K562 (cell line): ENCODE results near the gene MATCAP1. TPM values are rescaled to one million over a fixed set of nuclear protein-coding genes. Genes with fewer than 3 reads are reported as not detected.

Source experiments
- CEBPG ChIP-seq, 3 experiments: fragments of 200-800 bp in 1 of 3; sonication (Bioruptor generic) in 1 of 3; sonication (generic) in 1 of 3; formaldehyde crosslinking in 1 of 3; IDR thresholded peaks in 2 of 3; conservative IDR thresholded peaks in 1 of 3; 2 replicates each; pipeline versions ENCODE4 v1.6.1 to v1.8.0; 2016 to 2022; ENCODE audit warnings: missing compliant biosample characterization in 2 of 3, missing genetic modification characterization in 2 of 3, mild to moderate bottlenecking in 1 of 3, missing genetic modification reagents in 1 of 3
- ESRRB ChIP-seq: fragments of 250-450 bp; sonication (Bioruptor Pico); IDR thresholded peaks from 2 replicates; pipeline ENCODE4 v1.5.0; 2020; ENCODE audit warnings: mild to moderate bottlenecking, moderate library complexity, borderline replicate concordance
- HEY1 ChIP-seq: fragments of 250-450 bp; sonication (Bioruptor Pico); IDR thresholded peaks from 2 replicates; pipeline ENCODE4 v1.5.0; 2020; ENCODE audit warnings: mild to moderate bottlenecking, moderate library complexity, borderline replicate concordance
- NFE2L1 ChIP-seq: fragments of 450-650 bp; IDR thresholded peaks from 2 replicates; pipeline ENCODE4 v1.6.1; 2016; ENCODE audit warnings: missing genetic modification characterization, low read depth, mild to moderate bottlenecking, missing compliant biosample characterization, moderate library complexity, borderline replicate concordance
- POLR2AphosphoS5 ChIP-seq: IDR thresholded peaks from 2 replicates; pipeline ENCODE4 v1.6.1; 2011; ENCODE audit warnings: mild to moderate bottlenecking, low read depth, low read length, moderate library complexity; ENCODE audit not compliant: control insufficient read depth, insufficient read depth
- PYGO2 ChIP-seq: fragments of 450-650 bp; IDR thresholded peaks from 2 replicates; pipeline ENCODE4 v1.6.1; 2016; ENCODE audit warnings: mild to moderate bottlenecking, missing genetic modification characterization, moderate library complexity, missing compliant biosample characterization
- SAP30 ChIP-seq: fragments of 200-600 bp; sonication (generic); IDR thresholded peaks from 2 replicates; pipeline ENCODE4 v1.6.1; 2012; ENCODE audit warnings: borderline replicate concordance, low read depth, mild to moderate bottlenecking, moderate library complexity, low read length, control low read depth, inconsistent platforms; ENCODE audit not compliant: insufficient read depth, poor library complexity, severe bottlenecking
- SREBF1 ChIP-seq: fragments of 150-350 bp; IDR thresholded peaks from 2 replicates; pipeline ENCODE4 v1.6.1; 2014; ENCODE audit warnings: antibody characterized with exemption, low read depth, low read length, borderline replicate concordance
- SREBF2 ChIP-seq: sonication (generic); formaldehyde crosslinking; IDR thresholded peaks from 2 replicates; pipeline ENCODE4 v1.4.0; 2020; ENCODE audit warnings: mild to moderate bottlenecking, missing genetic modification reagents
- U2AF1 ChIP-seq: fragments of 200-400 bp; formaldehyde crosslinking; optimal IDR thresholded peaks from 2 replicates; pipeline ENCODE3; 2017; ENCODE audit warnings: mild to moderate bottlenecking, low read depth, low read length, moderate library complexity
- ZNF146 ChIP-seq: IDR thresholded peaks from one replicate; pipeline ENCODE4 v1.6.1; 2018; ENCODE audit warnings: missing compliant biosample characterization; ENCODE audit not compliant: unreplicated experiment
- ZNF165 ChIP-seq: fragments of 250-450 bp; sonication (Bioruptor Pico); IDR thresholded peaks from 2 replicates; pipeline ENCODE4 v1.4.0; 2020; ENCODE audit warnings: borderline replicate concordance
- ZNF707 ChIP-seq: fragments of 250-450 bp; sonication (Bioruptor Pico); conservative IDR thresholded peaks from 2 replicates; pipeline ENCODE4 v1.8.0; 2022; ENCODE audit warnings: inconsistent platforms, mild to moderate bottlenecking, moderate library complexity
- polyA plus RNA-seq, 8 experiments: library from polyadenylated mRNA; depleted of rRNA in 4 of 8; stranded (reverse) in 5 of 8; unstranded in 3 of 8; fragments of >200 nt; fragmentation: Nextera tagmentation in 2 of 8; fragmentation: Illumina TruSeq in 1 of 8; extraction: Ambion mirVana in 2 of 8; extraction: Trizol in 1 of 8; gene quantifications; 2 replicates each; pipeline versions ENCODE4 v1.2.1 to v1.2.3, GENCODE V29; 2011 to 2014; ENCODE audit warnings: inconsistent platforms in 1 of 8, missing spikeins in 1 of 8
- total RNA-seq, 7 experiments: library from RNA; depleted of rRNA in 6 of 7; stranded (reverse); fragments of >200 nt in 6 of 7; fragmentation: Illumina TruSeq in 2 of 7; extraction: Trizol in 2 of 7; gene quantifications; 2 replicates each; pipeline versions ENCODE4 v1.2.1 to v1.2.3, GENCODE V29; 2011 to 2021; ENCODE audit warnings: low replicate concordance in 1 of 7
- TF ChIP-seq, protein P1 (sequence below): fragments of 450-650 bp; formaldehyde crosslinking; IDR thresholded peaks from 2 replicates; pipeline ENCODE4 v1.4.0; 2020; ENCODE audit warnings: mild to moderate bottlenecking, moderate library complexity
- TF ChIP-seq, protein P2 (sequence below): sonication (generic); formaldehyde crosslinking; IDR thresholded peaks from 2 replicates; pipeline ENCODE4 v1.5.0; 2020; ENCODE audit warnings: missing genetic modification reagents
- TF ChIP-seq, protein P3 (sequence below): sonication (generic); IDR thresholded peaks from 2 replicates; pipeline ENCODE4 v1.6.1; 2016
- TF ChIP-seq, protein P4 (sequence below): fragments of 450-650 bp; IDR thresholded peaks from 2 replicates; pipeline ENCODE4 v1.6.1; 2018; ENCODE audit not compliant: partially characterized antibody

The MATCAP1 gene
- total and polyA plus RNA-seq, 9 of the 15 experiments (the other 6 are each of a cell fraction or from before 2014, with no cell fraction given), result 3.4 to 20.5 (median 10.3) TPM

DNA sequence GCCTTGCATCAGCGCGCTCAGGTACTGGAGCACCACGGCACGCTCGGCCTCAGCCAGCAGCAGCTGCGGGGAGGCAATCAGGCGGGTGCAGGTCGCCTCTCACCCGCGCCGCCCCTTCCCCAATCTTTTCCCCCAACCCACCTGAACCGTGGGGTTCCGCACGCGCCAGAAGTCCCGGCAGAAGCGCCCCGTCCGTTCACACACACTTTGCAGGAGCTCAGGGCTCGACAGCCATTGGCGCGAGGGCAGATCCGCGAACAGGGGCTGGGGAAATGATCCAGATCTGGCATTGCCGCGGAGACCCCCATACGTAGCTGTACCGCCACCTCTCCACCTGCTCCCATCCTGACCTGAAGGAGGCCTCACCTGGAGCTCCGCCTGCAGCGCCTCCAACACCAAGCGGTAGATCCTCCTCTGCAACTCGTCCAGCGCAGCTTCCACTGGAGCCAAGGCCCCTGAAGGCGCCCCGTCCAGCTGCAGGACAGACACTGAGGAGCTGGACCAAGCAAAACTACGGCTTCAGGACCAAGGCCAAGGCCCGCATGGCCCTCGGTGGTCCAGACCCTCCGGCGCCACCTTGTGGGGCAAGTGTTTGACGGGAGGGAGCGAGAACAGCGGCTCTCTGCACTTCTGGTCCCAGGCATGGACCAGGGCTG is 1.4 kb upstream of the MATCAP1 start (continued):
- TF ChIP-seq, protein P1, sequence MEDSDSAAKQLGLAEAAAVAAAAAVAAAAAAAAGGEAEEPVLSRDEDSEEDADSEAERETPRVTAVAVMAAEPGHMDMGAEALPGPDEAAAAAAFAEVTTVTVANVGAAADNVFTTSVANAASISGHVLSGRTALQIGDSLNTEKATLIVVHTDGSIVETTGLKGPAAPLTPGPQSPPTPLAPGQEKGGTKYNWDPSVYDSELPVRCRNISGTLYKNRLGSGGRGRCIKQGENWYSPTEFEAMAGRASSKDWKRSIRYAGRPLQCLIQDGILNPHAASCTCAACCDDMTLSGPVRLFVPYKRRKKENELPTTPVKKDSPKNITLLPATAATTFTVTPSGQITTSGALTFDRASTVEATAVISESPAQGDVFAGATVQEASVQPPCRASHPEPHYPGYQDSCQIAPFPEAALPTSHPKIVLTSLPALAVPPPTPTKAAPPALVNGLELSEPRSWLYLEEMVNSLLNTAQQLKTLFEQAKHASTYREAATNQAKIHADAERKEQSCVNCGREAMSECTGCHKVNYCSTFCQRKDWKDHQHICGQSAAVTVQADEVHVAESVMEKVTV (CRISPR knock-in tag), result peak; percentile 70
- TF ChIP-seq ZNF165 (CRISPR knock-in tag), result no peak
- TF ChIP-seq SREBF2 (CRISPR knock-in tag), result no peak
- TF ChIP-seq HEY1 (CRISPR knock-in tag), result no peak
- TF ChIP-seq NFE2L1 (tag), result no peak
- no peak for TF ChIP-seq PYGO2 (tag)
- no peak for TF ChIP-seq POLR2AphosphoS5
- TF ChIP-seq ZNF146 (CRISPR knock-in tag), result peak; percentile 11
- TF ChIP-seq, protein P2, sequence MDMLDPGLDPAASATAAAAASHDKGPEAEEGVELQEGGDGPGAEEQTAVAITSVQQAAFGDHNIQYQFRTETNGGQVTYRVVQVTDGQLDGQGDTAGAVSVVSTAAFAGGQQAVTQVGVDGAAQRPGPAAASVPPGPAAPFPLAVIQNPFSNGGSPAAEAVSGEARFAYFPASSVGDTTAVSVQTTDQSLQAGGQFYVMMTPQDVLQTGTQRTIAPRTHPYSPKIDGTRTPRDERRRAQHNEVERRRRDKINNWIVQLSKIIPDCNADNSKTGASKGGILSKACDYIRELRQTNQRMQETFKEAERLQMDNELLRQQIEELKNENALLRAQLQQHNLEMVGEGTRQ, result no peak
- TF ChIP-seq SAP30, result peak; percentile 87
- TF ChIP-seq, protein P3, sequence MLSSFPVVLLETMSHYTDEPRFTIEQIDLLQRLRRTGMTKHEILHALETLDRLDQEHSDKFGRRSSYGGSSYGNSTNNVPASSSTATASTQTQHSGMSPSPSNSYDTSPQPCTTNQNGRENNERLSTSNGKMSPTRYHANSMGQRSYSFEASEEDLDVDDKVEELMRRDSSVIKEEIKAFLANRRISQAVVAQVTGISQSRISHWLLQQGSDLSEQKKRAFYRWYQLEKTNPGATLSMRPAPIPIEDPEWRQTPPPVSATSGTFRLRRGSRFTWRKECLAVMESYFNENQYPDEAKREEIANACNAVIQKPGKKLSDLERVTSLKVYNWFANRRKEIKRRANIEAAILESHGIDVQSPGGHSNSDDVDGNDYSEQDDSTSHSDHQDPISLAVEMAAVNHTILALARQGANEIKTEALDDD, result no peak
- no peak for TF ChIP-seq CEBPG (CRISPR knock-in tag; IDR thresholded peaks at IDR 0.05)
- no peak for TF ChIP-seq CEBPG (tag; conservative IDR thresholded peaks at IDR 0.05 in 1 of 2, IDR thresholded peaks at IDR 0.05 in 1 of 2)
- TF ChIP-seq ESRRB (CRISPR knock-in tag), result no peak
- no peak for TF ChIP-seq U2AF1
- no peak for TF ChIP-seq SREBF1
- TF ChIP-seq, protein P4, sequence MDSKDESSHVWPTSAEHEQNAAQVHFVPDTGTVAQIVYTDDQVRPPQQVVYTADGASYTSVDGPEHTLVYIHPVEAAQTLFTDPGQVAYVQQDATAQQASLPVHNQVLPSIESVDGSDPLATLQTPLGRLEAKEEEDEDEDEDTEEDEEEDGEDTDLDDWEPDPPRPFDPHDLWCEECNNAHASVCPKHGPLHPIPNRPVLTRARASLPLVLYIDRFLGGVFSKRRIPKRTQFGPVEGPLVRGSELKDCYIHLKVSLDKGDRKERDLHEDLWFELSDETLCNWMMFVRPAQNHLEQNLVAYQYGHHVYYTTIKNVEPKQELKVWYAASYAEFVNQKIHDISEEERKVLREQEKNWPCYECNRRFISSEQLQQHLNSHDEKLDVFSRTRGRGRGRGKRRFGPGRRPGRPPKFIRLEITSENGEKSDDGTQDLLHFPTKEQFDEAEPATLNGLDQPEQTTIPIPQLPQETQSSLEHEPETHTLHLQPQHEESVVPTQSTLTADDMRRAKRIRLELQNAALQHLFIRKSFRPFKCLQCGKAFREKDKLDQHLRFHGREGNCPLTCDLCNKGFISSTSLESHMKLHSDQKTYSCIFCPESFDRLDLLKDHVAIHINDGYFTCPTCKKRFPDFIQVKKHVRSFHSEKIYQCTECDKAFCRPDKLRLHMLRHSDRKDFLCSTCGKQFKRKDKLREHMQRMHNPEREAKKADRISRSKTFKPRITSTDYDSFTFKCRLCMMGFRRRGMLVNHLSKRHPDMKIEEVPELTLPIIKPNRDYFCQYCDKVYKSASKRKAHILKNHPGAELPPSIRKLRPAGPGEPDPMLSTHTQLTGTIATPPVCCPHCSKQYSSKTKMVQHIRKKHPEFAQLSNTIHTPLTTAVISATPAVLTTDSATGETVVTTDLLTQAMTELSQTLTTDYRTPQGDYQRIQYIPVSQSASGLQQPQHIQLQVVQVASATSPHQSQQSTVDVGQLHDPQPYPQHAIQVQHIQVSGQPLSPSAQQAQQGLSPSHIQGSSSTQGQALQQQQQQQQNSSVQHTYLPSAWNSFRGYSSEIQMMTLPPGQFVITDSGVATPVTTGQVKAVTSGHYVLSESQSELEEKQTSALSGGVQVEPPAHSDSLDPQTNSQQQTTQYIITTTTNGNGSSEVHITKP, result no peak
- TF ChIP-seq ZNF707 (CRISPR knock-in tag), result no peak
